GM10248 (cell line): ENCODE results near the gene MYZAP.
A peak's percentile ranks its signal among the peaks of the same experiment; 100 is the strongest.

Source experiments
- CTCF ChIA-PET: fragments of 300-600 bp; sonication (Branson Sonifier 250); formaldehyde crosslinking; extraction: SDS; loops from one replicate; lab custom pipeline; 2021; ENCODE audit warnings: antibody characterized with exemption; lab: Yijun Ruan, JAX
- POLR2A ChIA-PET: fragments of 350-650 bp; sonication (Branson Sonifier 250); formaldehyde crosslinking; extraction: SDS; loops from one replicate; lab custom pipeline; 2020; ENCODE audit warnings: antibody characterized with exemption; lab: Yijun Ruan, JAX
- DNase-seq: peaks from one replicate; pipeline ENCODE4 v3.0.0; 2012; ENCODE audit errors: extremely low spot score
- CTCF ChIP-seq: IDR thresholded peaks from 2 replicates; pipeline ENCODE4 v1.5.1; 2012; ENCODE audit warnings: mild to moderate bottlenecking, low read depth; ENCODE audit errors: extremely low read depth, missing control alignments, control extremely low read depth

The MYZAP gene

GRCh38 chr15:57640930-57641682 is 49.4 kb downstream of the MYZAP start:
- peak; percentile 29 for DNase-seq
- ChIA-PET POLR2A (no interaction called here), CTCF (interaction anchor here (1.0 to 1.2 kb wide), 5 partner anchors 13 to 430 kb away, joined by 3 read pairs; no protein-coding TSS in a partner anchor)
- TF ChIP-seq CTCF: peak; percentile 25

- ChIA-PET CTCF (interaction anchor here (0.9 to 1.6 kb wide), 5 partner anchors 12 to 217 kb away, joined by 3 to 4 read pairs (median 3); no protein-coding TSS in a partner anchor), POLR2A (no interaction called here)
- no peak for TF ChIP-seq CTCF
- no peak for DNase-seq
Observed at GRCh38 chr15:57643826-57644225, 52.1 kb downstream of the MYZAP start.

- TF ChIP-seq CTCF: no peak
- POLR2A ChIA-PET: no interaction called here
- no peak for DNase-seq
- CTCF ChIA-PET: interaction anchor here (0.8 to 1.0 kb wide), 2 partner anchors 17 to 86 kb away, joined by 3 read pairs; no protein-coding TSS in a partner anchor
Observed at GRCh38 chr15:57646087-57646486, 54.4 kb downstream of the MYZAP start.

GRCh38 chr15:57647071-57647790 is 55.5 kb downstream of the MYZAP start:
- DNase-seq: peak; percentile 26
- ChIA-PET CTCF (interaction anchor here (1.3 to 1.4 kb wide), 2 partner anchors 8 to 19 kb away, joined by 3 read pairs; no protein-coding TSS in a partner anchor), POLR2A (no interaction called here)
- TF ChIP-seq CTCF: no peak

GRCh38 chr15:57647791-57648130 is 56.1 kb downstream of the MYZAP start:
- TF ChIP-seq CTCF: no peak
- no peak for DNase-seq
- POLR2A ChIA-PET: no interaction called here
- CTCF ChIA-PET: interaction anchor here (1.3 to 1.4 kb wide), 2 partner anchors 7 to 20 kb away, joined by 3 read pairs; no protein-coding TSS in a partner anchor

- ChIA-PET CTCF (no interaction called here), POLR2A (no interaction called here)
- DNase-seq: no peak
- no peak for TF ChIP-seq CTCF
Observed at GRCh38 chr15:57649138-57649537, 57.4 kb downstream of the MYZAP start.
